Endothelial cell of hepatic sinusoid (primary cell): Measurements from ENCODE around the gene HIBADH.

Experiments
- in situ Hi-C: cut with HindIII; loops from 2 replicates; pipeline ENCODE4 v1.10.0; 2017; ENCODE audit warnings: low sequenced_read_pairs

The HIBADH gene

GRCh38 chr7:27553273-27553672 lies 109.4 kb downstream of the HIBADH start:
- in situ Hi-C loops: no loop called here

- in situ Hi-C loops: no loop called here
These were observed 110.8 kb downstream of the HIBADH start for GRCh38 chr7:27551803-27552400.

GRCh38 chr7:27549606-27550005 lies 113.1 kb downstream of the HIBADH start:
- in situ Hi-C loops: no loop called here

- in situ Hi-C loops: no loop called here
These were observed 114.4 kb downstream of the HIBADH start for GRCh38 chr7:27548304-27548703.

GRCh38 chr7:27547401-27547800 lies 115.3 kb downstream of the HIBADH start:
- in situ Hi-C loops: no loop called here

- in situ Hi-C loops: no loop called here
These were observed 116.1 kb downstream of the HIBADH start for GRCh38 chr7:27546610-27547009.

- in situ Hi-C loops: no loop called here
These were observed 126.9 kb downstream of the HIBADH start for GRCh38 chr7:27535795-27536194.

GRCh38 chr7:27533652-27534081 lies 129.0 kb downstream of the HIBADH start:
- in situ Hi-C loops: no loop called here

GRCh38 chr7:27532314-27532713 lies 130.4 kb downstream of the HIBADH start:
- in situ Hi-C loops: no loop called here

GRCh38 chr7:27527348-27527714 lies 135.4 kb downstream of the HIBADH start:
- in situ Hi-C loops: no loop called here

- in situ Hi-C loops: no loop called here
These were observed 135.9 kb downstream of the HIBADH start for GRCh38 chr7:27526611-27527347.

GRCh38 chr7:27526131-27526530 lies 136.6 kb downstream of the HIBADH start:
- in situ Hi-C loops: no loop called here

GRCh38 chr7:27523321-27523720 lies 139.4 kb downstream of the HIBADH start:
- in situ Hi-C loops: no loop called here

- in situ Hi-C loops: no loop called here
These were observed 140.1 kb downstream of the HIBADH start for GRCh38 chr7:27522566-27522965.

- in situ Hi-C loops: no loop called here
These were observed 141.6 kb downstream of the HIBADH start for GRCh38 chr7:27520815-27521790.

- in situ Hi-C loops: no loop called here
These were observed 142.8 kb downstream of the HIBADH start for GRCh38 chr7:27519793-27520469.

- in situ Hi-C loops: no loop called here
These were observed 143.9 kb downstream of the HIBADH start for GRCh38 chr7:27518561-27519350.

GRCh38 chr7:27516421-27516820 lies 146.3 kb downstream of the HIBADH start:
- in situ Hi-C loops: no loop called here

- in situ Hi-C loops: no loop called here
These were observed 146.8 kb downstream of the HIBADH start for GRCh38 chr7:27515933-27516332.

- in situ Hi-C loops: no loop called here
These were observed 147.8 kb downstream of the HIBADH start for GRCh38 chr7:27514861-27515260.
